Esophagus muscularis mucosa (tissue), 4 donors: ENCODE results near the gene PSMB8. TPM values are rescaled to one million over a fixed set of nuclear protein-coding genes. Genes with fewer than 3 reads are reported as not detected.

Experiments
- DNase-seq: peaks from one replicate; pipeline ENCODE4 v3.0.0-alpha.2; 2017; ENCODE audit errors: extremely low spot score
- H3K27ac ChIP-seq, 4 donors: fragments of 200-600 bp; sonication (generic); replicated peaks in 1 of 4; 1 replicate in 3 of 4; 2 replicates in 1 of 4; pipeline ENCODE4 v1.5.1; 2016 to 2019; ENCODE audit warnings: mild to moderate bottlenecking in 1 of 4
- H3K27me3 ChIP-seq, 4 donors: fragments of 200-600 bp; sonication (generic); one replicate each; pipeline versions ENCODE4 v1.5.1 to v1.6.0; 2016 to 2019
- H3K36me3 ChIP-seq, 4 donors: fragments of 200-600 bp; sonication (generic); one replicate each; pipeline ENCODE4 v1.5.1; 2016 to 2019
- H3K4me1 ChIP-seq, 4 donors: fragments of 200-600 bp; sonication (generic); one replicate each; pipeline ENCODE4 v1.5.1; 2016 to 2019
- H3K4me3 ChIP-seq, 4 donors: fragments of 200-600 bp; sonication (generic); 1 replicate in 2 of 4; 2 replicates in 2 of 4; pipeline ENCODE4 v1.5.1; 2016 to 2019; ENCODE audit warnings: mild to moderate bottlenecking in 4 of 4, moderate library complexity in 1 of 4
- H3K9me3 ChIP-seq, 4 donors: fragments of 200-600 bp; sonication (generic); 1 replicate in 3 of 4; 2 replicates in 1 of 4; pipeline ENCODE4 v1.5.1; 2016 to 2019
- EP300 ChIP-seq: sonication (generic); formaldehyde crosslinking; IDR thresholded peaks from one replicate; pipeline ENCODE4 v1.6.1; 2017; ENCODE audit warnings: antibody characterized with exemption
- POLR2A ChIP-seq: fragments of 450-650 bp; IDR thresholded peaks from one replicate; pipeline ENCODE4 v1.6.1; 2017; ENCODE audit warnings: antibody characterized with exemption, moderate library complexity, mild to moderate bottlenecking, low read depth
- POLR2AphosphoS5 ChIP-seq, 2 donors: sonication (generic); formaldehyde crosslinking; IDR thresholded peaks; one replicate each; pipeline ENCODE4 v1.6.1; 2017; ENCODE audit warnings: antibody characterized with exemption in 2 of 2
- WGBS: methylation state at CpG from one replicate; pipeline ENCODE4 v1.1.5; 2018; 5-methylcytosine and 5-hydroxymethylcytosine counted together
- intact Hi-C: fragments of 100-400 bp; cut with DNase I; formaldehyde crosslinking; loops from one replicate; pipeline ENCODE4 v1.15.1; 2023
- total RNA-seq, 4 donors: library from RNA; depleted of rRNA; stranded (reverse); fragments of >200 nt; gene quantifications; one replicate each; pipeline versions ENCODE4 v1.1.0 to v1.2.1, GENCODE V29; 2016
- TF ChIP-seq, protein P1 (sequence below), 3 experiments: fragments of 200-600 bp in 2 of 3; fragments of 450-650 bp in 1 of 3; sonication (generic) in 2 of 3; IDR thresholded peaks; one replicate each; pipeline ENCODE4 v1.5.1; 2017 to 2019; ENCODE audit warnings: antibody characterized with exemption in 3 of 3, mild to moderate bottlenecking in 2 of 3, moderate library complexity in 1 of 3

Gene PSMB8
- total RNA-seq, 4 donors from 2014 or later: 25.7 to 38.4 (median 32.4) TPM

DNA sequence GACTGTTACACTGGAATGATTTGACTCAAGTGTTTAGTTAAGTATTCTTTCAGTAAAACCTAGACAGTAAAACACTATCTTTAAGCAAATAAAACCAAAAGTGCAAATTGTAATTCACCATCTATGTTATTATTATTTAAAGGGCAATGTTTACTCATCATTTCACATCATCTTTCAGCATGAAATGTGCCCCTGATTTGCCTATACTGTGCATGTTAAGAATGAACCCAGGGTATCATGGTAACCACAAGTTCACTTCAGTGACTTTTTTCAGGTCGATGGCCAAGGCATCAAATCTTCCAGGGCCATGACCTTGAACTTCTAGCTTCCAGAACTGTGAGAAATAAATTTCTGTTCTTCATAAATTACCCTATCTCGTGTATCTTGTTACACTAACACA lies 25.0 kb downstream of the PSMB8 start:
- H3K27me3 ChIP-seq: peaks cover 0 to 8% (median 0%) of the 10 kb centered on the region in 4 donors
- H3K4me3 ChIP-seq: no peak overlapping the region
- no peak overlapping the region for H3K27ac ChIP-seq
- no peaks in the 10 kb centered on the region for H3K4me1 ChIP-seq
- H3K9me3 ChIP-seq: no peaks in the 10 kb centered on the region
- DNase-seq: no peak
- intact Hi-C loops: no loop called here
- no peaks in the 10 kb centered on the region for H3K36me3 ChIP-seq
- TF ChIP-seq POLR2A (no peak), EP300 (no peak), POLR2AphosphoS5 (IDR thresholded peaks at IDR 0.05) (no peak)
- TF ChIP-seq, protein P1, sequence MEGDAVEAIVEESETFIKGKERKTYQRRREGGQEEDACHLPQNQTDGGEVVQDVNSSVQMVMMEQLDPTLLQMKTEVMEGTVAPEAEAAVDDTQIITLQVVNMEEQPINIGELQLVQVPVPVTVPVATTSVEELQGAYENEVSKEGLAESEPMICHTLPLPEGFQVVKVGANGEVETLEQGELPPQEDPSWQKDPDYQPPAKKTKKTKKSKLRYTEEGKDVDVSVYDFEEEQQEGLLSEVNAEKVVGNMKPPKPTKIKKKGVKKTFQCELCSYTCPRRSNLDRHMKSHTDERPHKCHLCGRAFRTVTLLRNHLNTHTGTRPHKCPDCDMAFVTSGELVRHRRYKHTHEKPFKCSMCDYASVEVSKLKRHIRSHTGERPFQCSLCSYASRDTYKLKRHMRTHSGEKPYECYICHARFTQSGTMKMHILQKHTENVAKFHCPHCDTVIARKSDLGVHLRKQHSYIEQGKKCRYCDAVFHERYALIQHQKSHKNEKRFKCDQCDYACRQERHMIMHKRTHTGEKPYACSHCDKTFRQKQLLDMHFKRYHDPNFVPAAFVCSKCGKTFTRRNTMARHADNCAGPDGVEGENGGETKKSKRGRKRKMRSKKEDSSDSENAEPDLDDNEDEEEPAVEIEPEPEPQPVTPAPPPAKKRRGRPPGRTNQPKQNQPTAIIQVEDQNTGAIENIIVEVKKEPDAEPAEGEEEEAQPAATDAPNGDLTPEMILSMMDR (IDR thresholded peaks at IDR 0.05): no peak
- WGBS: 59% methylated on average over 2 of the region's 2 CpGs

DNA sequence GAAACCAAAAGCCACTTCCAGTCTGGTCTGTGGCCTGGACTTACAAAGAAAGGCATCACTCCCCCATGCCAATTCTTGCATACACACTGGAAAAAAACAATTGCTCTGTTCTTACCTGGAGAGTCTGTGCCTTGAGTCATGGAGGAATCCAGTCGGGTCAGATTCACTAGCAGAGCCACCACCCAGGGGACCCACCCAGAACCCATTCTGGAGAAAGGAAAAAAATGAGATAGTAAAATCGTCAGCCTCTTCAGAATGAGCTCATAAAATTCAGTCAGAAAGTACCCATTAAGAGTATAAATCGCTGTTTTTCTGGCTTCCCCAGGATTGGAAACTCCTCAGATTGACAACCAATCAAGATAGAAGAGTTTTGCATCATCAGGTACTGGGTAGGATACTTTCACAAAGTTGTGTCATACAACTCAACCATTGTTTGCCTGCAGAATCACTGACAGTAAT lies 27.1 kb downstream of the PSMB8 start, which contains the start of gene HLA-DOB:
HLA-DOB (minus strand) TSS at position 257 of the 459 bp plus-strand sequence; CDS start at position 206, 51 bp downstream.
- 73% methylated on average over 3 of the region's 3 CpGs for WGBS
- peaks cover 0 to 19% (median 0%) of the 10 kb centered on the region in 4 donors for H3K27me3 ChIP-seq
- no peak within 1 kb of the TSS for H3K27ac ChIP-seq
- peak; percentile 55 for DNase-seq
- intact Hi-C loops: no loop called here
- TF ChIP-seq, protein P1 (IDR thresholded peaks at IDR 0.05): no peak
- TF ChIP-seq POLR2A (no peak), POLR2AphosphoS5 (IDR thresholded peaks at IDR 0.05) (no peak), EP300 (no peak)
- peak within 1 kb of the TSS in 1 of 4 donors; percentile 24 for H3K4me3 ChIP-seq
- H3K4me1 ChIP-seq: no peaks in the 10 kb centered on the region
- H3K36me3 ChIP-seq: no peaks in the 10 kb centered on the region
- H3K9me3 ChIP-seq: no peaks in the 10 kb centered on the region

DNA sequence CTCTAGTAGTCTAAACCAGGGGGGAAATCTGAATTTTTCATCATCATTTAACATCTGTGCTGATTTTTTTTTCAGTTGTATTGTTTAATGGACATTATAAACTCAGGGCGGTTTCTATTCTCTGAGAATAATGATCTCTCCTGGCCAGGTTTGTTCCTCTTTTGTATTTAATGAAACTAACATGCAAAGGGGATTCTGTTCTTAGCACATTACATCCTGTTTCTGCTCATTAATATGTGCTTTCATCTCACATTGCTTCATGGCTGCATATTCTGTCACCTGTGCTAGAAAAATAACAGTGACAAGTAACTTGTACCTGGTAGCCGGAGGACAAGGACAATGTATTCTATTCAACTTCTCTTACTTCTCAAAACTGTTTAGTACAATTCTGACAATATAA lies 27.9 kb downstream of the PSMB8 start:
- no peak for DNase-seq
- H3K27me3 ChIP-seq: peaks cover 0 to 19% (median 0%) of the 10 kb centered on the region in 4 donors
- 68% methylated on average over 2 of the region's 2 CpGs for WGBS
- no peak overlapping the region for H3K27ac ChIP-seq
- H3K36me3 ChIP-seq: no peaks in the 10 kb centered on the region
- intact Hi-C loops: no loop called here
- peak overlapping the region in 1 of 4 donors; percentile 24 for H3K4me3 ChIP-seq
- H3K9me3 ChIP-seq: no peaks in the 10 kb centered on the region
- H3K4me1 ChIP-seq: no peaks in the 10 kb centered on the region
- no peak for TF ChIP-seq POLR2AphosphoS5 (IDR thresholded peaks at IDR 0.05)
- TF ChIP-seq EP300: no peak
- TF ChIP-seq, protein P1 (IDR thresholded peaks at IDR 0.05): no peak
- TF ChIP-seq POLR2A: no peak

DNA sequence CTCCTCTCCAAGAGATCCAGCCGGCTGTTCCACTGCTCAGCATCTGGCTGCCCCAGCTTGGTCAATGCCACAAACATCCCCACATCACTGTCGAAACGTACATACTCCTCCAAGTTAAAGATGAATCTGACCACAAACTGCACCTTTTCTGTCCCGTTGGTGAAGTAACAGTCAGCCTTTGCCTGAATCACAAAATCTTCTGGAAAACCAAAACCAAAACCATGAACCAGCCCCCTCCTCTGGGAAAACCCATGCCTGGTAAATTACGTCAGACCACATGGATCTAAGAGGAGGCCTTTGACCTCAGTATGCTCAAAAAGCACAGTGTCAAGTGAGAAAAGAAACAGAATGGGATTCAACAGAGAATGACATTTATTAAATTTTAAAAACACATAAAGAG lies 28.7 kb downstream of the PSMB8 start:
- no peaks in the 10 kb centered on the region for H3K36me3 ChIP-seq
- peaks cover 0 to 19% (median 0%) of the 10 kb centered on the region in 4 donors for H3K27me3 ChIP-seq
- WGBS: 54% methylated on average over 5 of the region's 5 CpGs
- intact Hi-C loops: no loop called here
- TF ChIP-seq EP300 (no peak), POLR2AphosphoS5 (IDR thresholded peaks at IDR 0.05) (no peak), POLR2A (no peak)
- TF ChIP-seq, protein P1 (IDR thresholded peaks at IDR 0.05): no peak
- no peak overlapping the region for H3K4me3 ChIP-seq
- no peaks in the 10 kb centered on the region for H3K4me1 ChIP-seq
- no peaks in the 10 kb centered on the region for H3K9me3 ChIP-seq
- H3K27ac ChIP-seq: no peak overlapping the region
- DNase-seq: peak; percentile 45

DNA sequence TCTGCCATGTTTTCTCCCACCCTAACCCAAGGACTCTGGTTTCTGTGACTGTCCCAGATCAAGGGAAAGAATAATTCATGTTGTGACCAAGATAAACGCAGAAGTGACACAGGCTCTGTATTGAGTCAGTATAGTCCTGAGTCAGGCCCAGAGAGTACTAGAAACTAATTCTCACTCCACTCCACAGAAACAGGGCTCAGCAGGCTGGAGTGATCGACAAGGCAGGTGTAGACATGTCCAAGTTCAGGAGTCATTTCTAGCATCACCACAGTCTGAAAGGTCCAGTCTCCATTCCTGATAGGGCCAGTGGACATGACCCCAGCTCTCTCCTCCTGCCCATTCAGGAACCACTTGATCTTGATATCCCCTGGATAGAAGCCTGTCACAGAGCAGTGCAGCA lies 29.7 kb downstream of the PSMB8 start:
- Histone ChIP-seq H3K36me3 (no peaks in the 10 kb centered on the region), H3K9me3 (no peaks in the 10 kb centered on the region), H3K27ac (no peak overlapping the region), H3K27me3 (peaks cover 0 to 19% (median 0%) of the 10 kb centered on the region in 4 donors), H3K4me1 (no peaks in the 10 kb centered on the region), H3K4me3 (no peak overlapping the region)
- 88% methylated on average over 2 of the region's 2 CpGs for WGBS
- TF ChIP-seq EP300 (no peak), POLR2AphosphoS5 (IDR thresholded peaks at IDR 0.05) (no peak), POLR2A (no peak)
- TF ChIP-seq, protein P1 (IDR thresholded peaks at IDR 0.05): no peak
- DNase-seq: peak; percentile 72
- intact Hi-C loops: no loop called here
